RPMI8226 (cell line): ENCODE results near the gene SYNM.
"Not testable (repeated sequence)": the region's sequence is repeated elsewhere in the genome, so short reads cannot be mapped to it uniquely, and the experiment has no call there.

ENCODE experiments used
- DNase-seq: peaks from one replicate; pipeline ENCODE4 v3.0.0-alpha.2; 2015

SYNM gene, protein sequence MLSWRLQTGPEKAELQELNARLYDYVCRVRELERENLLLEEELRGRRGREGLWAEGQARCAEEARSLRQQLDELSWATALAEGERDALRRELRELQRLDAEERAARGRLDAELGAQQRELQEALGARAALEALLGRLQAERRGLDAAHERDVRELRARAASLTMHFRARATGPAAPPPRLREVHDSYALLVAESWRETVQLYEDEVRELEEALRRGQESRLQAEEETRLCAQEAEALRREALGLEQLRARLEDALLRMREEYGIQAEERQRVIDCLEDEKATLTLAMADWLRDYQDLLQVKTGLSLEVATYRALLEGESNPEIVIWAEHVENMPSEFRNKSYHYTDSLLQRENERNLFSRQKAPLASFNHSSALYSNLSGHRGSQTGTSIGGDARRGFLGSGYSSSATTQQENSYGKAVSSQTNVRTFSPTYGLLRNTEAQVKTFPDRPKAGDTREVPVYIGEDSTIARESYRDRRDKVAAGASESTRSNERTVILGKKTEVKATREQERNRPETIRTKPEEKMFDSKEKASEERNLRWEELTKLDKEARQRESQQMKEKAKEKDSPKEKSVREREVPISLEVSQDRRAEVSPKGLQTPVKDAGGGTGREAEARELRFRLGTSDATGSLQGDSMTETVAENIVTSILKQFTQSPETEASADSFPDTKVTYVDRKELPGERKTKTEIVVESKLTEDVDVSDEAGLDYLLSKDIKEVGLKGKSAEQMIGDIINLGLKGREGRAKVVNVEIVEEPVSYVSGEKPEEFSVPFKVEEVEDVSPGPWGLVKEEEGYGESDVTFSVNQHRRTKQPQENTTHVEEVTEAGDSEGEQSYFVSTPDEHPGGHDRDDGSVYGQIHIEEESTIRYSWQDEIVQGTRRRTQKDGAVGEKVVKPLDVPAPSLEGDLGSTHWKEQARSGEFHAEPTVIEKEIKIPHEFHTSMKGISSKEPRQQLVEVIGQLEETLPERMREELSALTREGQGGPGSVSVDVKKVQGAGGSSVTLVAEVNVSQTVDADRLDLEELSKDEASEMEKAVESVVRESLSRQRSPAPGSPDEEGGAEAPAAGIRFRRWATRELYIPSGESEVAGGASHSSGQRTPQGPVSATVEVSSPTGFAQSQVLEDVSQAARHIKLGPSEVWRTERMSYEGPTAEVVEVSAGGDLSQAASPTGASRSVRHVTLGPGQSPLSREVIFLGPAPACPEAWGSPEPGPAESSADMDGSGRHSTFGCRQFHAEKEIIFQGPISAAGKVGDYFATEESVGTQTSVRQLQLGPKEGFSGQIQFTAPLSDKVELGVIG (N-terminal part only)

DNA sequence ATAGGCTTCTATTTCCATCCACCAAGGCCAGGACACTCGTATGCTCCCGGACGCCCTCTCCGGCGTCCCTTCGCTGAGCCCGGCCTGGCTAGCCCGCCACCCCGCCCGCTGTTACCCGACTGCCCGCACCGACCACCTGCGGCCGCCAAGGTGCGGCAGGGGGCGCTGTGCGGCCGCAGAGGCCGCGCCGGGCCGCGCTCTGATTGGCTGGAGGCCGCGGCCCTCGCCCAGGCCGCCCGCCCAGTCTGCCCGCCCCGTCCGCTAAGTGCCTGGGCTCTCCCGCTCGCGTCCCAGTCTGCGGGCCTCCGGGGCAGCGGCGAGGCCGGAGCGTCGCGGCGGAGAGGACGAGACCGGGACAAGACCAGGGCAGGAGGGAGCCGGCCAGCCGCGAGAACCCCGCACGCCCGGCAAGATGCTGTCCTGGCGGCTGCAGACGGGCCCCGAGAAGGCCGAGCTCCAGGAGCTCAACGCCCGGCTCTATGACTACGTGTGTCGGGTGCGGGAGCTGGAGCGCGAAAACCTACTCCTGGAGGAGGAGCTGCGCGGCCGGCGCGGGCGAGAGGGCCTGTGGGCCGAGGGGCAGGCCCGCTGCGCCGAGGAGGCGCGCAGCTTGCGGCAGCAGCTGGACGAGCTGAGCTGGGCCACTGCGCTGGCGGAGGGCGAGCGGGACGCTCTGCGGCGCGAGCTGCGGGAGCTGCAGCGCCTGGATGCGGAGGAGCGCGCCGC lies at the start of gene SYNM:
TSS of gene SYNM (plus strand) at position 293 of the 726 bp plus-strand sequence. CDS start at position 413, 120 bp downstream.
- DNase-seq = peak; percentile 93

DNA sequence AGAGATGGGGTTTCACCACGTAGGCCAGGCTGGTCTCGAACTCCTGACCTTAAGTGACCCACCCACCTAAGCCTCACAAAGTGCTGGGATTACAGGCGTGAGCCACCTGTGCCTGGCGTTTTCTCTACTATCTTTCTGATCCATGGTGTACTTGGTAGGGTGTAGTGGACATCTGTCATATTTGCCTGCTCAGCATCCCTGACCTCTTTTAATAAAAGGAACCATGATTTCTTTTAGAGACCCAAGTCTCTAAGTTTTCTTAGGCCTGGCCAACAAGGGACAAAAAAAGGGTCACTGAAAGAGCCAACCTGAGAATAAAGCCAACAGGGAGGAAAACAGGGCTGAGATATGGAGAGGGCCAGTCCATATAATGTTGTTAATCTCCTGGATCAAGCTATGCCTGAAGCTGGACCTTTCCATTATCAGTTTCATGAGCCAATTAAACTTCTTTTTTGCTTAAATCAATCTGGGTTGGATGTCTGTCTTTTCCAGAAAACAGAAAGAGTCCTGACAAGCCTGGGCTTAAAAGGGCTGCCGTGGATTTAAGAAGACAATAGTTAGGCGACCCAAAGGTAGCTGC lies 49.2 kb upstream of the SYNM start:
- no peak for DNase-seq

DNA sequence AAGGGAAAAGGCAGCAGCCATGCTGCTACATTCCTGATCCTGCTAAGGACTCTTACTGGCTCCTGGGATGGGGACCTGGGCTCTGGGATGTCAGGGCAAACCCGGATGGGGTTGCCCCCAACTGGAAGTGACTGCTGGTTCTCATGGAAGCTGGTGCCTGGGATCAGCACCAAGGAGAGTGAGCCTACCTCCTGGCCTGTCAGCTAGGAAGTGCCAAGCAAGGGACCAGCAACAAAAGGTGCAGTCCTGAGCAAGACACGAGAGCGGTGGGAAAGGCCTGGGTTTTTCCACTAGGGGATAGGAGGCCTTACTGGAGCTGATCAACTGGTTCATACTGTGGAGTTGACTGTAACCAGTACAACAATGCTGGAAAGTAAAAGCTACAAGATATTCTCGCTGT lies 47.9 kb upstream of the SYNM start:
- no peak for DNase-seq

DNA sequence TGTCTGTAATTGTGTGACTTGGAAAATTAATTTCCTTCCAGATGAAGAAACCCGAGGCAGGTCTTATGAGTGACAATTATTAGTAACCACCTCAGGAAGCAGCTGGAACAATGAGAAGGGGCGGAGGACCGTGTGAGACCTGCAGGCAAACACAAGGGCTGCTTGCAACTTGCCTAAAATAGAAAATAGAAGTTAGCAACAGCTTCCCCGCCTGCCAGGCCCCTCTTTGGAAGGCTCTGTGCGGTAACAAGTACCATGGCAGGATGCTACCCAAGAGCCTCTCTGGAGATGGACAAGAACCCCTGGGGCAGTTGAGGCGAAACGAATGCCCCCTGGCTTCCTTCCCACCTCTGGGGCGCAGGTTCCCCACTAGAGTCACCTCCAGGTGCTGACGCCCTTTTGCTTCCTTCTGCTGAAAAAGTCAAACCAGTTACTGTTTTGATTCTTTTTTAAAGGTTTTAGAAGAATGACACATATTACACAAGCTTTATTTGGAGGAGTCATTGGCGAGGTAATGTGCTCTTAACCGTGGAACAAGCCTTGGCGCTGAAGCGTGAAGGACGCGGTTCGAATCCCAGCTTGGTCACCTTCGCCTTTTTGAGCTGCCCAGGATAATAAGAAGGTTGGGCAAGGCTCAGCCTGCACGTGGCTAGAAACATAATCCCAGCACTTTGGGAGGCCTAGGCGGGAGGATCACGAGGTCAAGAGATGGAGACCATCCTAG lies 47.0 kb upstream of the SYNM start:
- no peak for DNase-seq

DNA sequence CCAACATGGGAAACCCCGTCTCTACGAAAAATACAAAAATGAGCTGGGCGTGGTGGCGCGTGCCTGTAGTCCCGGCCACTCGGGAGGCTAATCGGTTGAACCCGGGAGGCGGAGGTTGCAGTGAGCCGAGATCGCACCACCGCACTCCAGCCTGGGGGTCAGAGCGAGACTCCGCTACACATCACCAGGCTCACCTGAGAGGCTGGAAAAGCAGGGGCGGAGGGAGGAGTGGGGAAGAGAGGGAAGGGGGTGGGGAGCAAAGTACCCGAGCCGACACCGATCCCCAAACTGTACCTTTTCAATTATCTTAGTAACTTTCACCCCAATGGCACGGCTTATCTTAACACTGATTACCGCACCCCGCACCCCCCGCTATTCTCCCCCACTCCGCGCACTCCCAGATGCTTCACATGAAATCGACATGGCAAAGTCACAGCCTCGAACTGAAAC lies 46.4 kb upstream of the SYNM start:
- DNase-seq = no peak

DNA sequence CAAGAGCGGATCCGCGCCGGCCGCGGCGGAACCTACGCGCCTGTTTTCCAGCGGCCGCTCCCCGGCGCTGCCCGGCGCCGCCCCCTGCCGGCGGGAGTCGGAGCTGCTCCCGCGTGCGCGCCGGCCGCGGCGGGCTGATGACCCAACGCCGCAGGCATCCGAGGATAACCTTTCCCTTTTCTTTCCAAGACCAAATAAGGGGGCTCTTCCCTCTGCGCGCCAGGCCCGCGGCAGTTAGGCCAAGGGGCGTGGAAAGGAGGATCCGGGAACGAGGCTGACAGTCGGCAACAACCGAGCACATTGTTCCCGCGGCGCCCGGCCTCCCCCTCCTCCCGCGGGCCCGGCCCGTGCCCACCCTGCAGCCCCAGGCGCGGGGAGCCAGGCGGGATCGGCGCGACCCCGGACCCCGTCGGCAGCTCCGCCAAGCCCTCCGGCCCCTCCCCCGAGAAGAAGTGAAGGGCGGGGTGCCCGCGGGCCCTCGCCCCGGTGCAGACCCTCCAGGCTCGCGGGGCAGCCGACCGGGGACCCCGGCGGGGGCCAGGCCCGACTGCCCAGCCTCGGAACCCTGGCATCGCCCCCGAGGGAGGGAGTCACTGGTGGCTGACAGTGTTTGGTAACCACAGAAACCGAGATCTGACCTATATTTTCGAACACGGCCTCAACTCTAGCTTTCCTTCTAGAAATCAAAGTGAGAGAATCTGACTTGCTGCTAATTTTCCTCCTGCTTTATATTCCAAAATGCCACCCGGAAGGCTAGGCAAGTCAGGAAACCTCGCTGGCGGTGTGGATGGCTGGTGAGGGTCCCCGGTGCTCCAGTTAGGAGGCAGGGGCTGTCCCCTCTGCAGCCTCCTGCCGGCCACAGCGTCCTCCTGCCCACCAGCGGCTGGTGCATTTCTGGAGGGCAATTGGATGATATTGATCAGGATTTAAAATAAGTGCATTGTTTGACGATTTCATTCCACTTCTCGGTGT lies 45.6 kb upstream of the SYNM start:
- DNase-seq = peak; percentile 67

DNA sequence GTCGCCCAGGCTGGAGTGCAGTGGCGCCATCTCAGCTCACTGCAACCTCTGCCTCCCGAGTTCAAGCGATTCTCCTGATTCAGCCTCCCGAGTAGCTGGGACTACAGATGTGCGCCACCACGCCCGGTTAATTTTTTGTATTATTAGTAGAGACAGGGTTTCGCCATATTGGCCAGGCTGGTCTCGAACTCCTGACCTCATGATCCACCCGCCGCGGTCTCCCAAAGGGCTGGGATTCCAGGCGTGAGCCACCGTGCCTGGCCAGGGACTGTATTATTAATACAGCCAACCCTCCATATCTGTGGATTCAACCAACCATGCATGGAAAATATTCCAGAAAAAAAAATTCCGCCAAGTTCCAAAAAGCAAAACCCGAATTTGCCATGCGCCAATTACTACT lies 44.7 kb upstream of the SYNM start:
- not testable (repeated sequence) for DNase-seq

DNA sequence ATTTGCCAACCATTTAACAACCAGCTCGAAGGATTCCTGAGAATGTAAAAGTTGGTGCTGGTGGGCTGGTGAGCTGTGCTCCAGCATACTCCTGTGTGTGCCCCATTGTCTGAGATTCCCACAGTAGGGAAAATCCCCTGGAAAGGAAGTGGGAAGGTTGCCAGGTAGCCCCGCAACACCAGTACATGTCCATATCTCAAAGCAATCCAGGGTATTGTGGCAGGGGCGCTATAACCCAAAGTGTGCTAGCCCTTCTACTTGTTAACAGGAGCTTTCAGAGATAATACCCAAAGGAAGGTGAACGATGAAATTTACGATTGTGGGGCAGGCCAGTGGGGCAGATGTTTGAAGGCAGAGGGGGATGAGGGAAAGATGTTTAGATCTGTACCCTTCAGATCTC lies 42.7 kb upstream of the SYNM start:
- no peak for DNase-seq

DNA sequence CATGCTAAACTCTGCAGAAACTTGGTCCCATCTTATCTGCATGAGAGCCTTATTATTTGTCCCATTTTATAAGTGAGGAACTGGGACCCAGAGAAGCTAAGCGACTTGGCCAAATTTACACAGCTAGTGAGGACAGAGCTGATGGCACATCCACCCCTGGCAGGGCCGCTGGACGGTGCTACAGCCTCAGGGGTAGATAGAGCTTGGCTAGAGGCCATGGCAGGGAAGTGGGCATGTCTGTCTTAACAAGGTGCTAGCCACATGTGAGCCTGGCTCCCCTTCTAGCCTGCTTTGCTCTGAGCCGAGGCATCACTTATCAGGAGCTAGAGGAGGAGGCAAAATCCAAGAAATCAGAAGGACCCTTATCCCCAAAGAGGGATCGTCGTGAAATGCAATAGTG lies 36.7 kb upstream of the SYNM start:
- no peak for DNase-seq

DNA sequence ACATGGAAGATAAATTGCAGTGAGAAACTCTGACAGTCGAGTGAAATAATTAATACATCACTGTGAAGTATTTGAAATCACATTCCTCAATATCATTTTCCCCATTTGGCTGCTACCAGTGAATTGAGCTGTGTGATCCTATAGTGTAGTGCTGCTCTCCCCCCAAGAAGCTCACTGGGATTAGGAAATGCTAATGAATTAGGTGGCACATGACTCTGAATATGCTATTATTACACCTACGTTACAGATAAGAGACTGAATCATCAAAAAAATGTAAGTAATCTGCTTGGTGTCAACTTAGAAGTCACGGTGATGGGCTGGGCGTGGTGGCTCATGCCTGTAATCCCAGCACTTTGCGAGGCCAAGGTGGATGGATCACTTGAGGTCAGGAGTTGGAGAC lies 34.7 kb upstream of the SYNM start:
- no peak for DNase-seq

DNA sequence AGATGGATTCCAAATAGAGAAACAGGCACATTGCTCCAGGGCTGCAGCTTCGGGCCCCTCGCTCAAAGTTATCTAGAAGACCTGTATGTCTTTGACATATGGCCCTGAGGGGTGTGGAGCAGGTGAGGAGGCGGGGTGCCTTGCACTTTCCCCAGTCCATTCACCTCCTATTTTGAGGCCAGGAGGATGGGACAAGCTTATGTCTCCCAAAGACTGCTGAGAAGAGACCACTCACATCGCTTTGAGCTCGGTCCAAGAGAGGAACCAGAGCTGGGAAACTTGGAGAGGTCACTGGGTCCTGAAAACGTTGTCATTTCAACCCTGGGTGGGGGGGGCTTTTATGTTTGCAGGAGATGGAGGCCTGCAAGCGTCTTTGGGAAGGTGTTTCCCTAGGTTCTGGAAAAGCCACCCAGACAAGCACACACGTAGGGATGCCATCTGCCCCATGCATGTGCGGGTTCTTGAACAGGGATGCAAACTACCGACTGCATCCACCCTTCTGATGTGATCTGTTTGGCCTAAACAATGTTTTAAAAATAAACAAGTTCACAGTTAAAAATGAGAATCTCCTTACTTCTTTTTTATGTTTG lies 33.7 kb upstream of the SYNM start:
- no peak for DNase-seq

DNA sequence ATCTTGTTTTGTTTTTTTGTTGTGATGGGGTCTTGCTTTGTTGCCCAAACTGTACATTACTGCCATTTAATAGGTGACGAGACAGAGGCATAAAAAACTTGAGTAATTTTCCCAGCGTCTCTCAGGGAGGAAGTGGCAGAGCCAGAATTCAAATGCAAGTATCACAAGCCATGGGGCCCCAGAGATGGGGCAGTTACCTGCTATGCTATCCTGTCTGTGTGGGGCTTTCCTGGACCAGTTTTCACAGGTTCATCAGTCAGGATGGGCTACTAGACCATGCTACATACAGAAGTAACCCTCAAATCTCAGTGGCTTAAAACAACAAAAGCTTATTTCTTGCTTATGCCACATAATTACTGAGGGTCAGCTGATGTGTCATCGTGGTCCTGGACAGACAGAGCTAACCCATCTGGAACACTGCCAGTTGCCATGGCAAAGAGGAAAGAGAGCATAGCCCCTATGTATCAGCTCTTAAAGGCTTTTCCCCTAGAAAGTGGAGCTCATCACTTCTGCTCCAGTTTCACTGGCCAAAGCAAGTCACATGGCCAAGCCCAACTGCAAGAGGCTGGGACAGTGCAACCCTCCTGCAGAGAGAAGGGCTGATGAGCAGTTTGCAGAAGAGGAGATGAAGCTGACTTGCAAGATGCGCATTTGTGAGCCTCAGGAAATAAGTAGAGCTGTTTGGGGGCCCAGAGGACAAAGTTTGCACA lies 31.7 kb upstream of the SYNM start:
- DNase-seq = peak; percentile 25

DNA sequence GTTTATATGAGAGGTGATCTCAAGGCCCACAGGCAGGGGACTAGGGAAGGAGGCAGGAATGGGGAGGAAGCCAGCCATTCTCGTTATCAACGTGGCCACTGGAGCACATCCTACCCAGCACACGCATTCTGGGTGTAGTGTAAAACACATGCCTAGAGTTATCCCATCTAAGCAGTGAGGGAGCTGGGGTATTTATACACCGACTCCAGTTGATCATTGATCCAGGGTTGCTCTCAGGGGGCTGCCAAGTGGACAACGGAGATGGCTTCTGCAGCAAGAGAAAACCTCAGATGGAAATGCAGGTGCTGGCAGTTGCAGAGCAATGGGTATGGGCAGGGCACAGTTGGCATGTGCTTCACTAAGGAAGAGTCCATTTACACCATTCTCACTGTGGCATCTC lies 30.4 kb upstream of the SYNM start:
- DNase-seq = no peak

DNA sequence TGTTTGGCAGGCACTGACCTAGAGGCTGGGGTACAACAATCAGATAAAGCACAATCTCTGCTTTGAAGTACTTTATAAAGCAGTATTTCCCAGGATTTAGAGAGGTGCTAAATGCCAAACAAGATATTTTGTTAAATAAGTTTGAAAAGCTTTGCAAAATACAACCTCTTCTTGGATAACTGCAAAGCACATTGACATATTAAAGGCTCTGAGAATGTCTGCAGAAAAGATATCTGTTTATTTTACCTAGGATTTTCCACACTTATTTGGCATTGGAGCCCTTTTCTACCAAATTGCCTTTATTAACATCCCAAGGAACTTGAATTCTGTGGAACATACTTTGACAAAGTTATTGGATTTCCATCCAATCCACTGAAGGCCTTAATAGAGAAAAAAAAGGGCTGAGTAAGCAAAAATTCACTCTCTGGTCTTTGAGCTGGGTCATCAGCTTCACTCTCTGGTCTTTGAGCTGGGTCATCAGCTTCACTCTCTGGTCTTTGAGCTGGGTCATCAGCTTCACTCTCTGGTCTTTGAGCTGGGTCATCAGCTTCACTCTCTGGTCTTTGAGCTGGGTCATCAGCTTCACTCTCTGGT lies 29.7 kb upstream of the SYNM start:
- not testable (repeated sequence) for DNase-seq

DNA sequence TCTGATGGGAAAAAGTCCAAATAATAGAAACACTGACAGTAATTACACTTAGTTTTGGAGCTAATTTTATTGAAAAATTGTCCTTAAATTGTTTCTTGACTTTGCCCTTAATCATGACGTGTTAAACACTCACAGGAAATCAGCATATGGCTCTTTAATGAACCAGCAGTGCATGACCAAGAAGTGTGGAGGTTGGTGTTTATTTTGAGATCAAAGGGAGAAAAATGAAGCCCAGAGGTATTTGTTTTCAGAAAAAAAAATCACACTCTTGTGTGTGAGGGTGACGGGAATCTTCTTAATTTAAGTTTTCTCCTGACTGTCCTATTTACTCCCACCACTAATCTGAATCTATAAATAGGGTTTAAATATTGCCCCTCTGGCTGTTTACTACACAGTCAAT lies 28.8 kb upstream of the SYNM start:
- DNase-seq = no peak

DNA sequence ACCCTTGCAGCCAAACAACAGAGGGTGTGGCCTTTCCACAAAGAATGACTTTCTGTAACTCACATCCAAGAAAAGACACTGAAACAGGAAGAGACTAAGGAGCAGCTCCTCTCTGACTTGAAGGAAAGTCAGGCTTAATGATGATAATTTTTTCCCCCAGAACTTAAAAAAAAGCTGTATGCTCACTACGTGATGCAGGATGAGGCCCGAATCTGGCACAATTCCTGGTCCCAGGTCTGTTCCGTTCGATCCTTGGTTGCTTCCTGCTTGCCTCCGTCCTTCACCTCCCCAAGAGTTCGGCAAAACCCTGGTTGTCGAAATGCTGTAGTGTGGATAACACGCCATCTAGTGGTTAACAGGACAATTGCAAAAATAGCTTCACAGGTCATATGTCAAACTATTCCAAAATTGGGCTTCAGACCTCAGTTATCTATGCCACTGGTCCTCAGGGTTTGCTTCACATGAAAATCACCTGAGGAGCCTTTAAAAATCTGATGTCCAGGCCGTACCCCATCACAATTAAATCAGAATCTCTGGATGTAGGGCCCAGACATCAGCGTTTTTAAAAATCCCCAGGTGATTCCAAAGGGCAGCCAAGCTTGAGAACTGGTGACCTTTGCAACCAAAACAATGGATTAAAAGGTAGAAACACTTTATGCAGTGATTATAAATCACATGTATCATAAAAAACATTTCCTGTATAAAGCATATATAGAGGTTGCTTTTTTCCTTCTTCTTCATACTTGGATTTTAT lies 28.1 kb upstream of the SYNM start:
- peak; percentile 77 for DNase-seq

DNA sequence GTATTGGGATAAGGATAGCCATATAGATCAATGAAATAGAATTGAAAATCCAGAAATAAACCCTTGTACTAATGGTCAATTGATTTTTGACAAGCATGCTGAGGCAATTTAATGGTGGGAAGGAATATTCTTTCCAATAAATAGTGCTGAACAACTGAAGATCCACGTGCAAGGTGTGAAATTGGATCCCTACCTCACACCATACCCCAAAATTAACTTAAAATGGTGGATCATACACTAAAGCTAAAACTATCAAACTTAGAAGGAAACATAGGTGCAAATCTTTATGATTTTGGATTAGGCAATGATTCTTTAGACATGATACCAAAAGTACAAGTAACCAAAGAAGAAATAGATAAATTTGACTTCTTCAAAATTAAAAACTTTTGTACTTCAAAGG lies 22.1 kb upstream of the SYNM start:
- no peak for DNase-seq

DNA sequence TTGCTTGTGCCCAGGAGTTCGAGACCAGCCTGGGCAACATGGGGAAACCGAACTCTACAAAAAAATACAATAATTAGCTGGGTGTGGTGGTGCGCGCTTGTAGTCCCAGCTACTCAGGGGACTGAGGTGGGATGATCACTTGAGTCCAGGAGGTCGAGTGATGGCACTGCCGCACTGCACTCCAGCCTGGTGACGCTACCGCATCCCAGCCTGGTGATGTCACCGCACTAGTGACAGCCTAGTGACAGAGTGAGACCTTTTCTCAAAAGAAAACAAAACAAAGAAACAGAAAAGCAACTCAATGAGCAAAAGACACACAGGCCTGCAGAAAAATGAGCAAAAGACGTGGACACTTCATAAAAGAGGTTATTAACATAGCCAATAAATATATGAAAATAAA lies 19.9 kb upstream of the SYNM start:
- DNase-seq = no peak
